H9 (cell line): Measurements from ENCODE around the gene WASF3. TPM values are rescaled to one million over a fixed set of nuclear protein-coding genes. Genes with fewer than 3 reads are reported as not detected.

ENCODE experiments used
- DNase-seq: peaks from one replicate; pipeline ENCODE4 v3.0.0-alpha.2; 2017
- H2AFZ ChIP-seq: one replicate; pipeline ENCODE4 v1.6.1; 2013; ENCODE audit warnings: mild to moderate bottlenecking, low read length, control low read depth, moderate library complexity
- H2AK5ac ChIP-seq: 2 replicates; pipeline ENCODE4 v1.6.1; 2013; ENCODE audit warnings: low read length, control low read depth, mixed read lengths; ENCODE audit not compliant: insufficient read length
- H2BK120ac ChIP-seq: one replicate; pipeline ENCODE4 v1.6.1; 2013; ENCODE audit warnings: low read depth, mild to moderate bottlenecking, low read length, control low read depth, inconsistent platforms; ENCODE audit not compliant: poor library complexity, severe bottlenecking
- H2BK12ac ChIP-seq: 2 replicates; pipeline ENCODE4 v1.6.1; 2013; ENCODE audit warnings: low read length, control low read depth, mixed read lengths, low read depth; ENCODE audit not compliant: insufficient read length
- H2BK15ac ChIP-seq: 2 replicates; pipeline ENCODE4 v1.6.1; 2013; ENCODE audit warnings: low read depth, low read length, control low read depth
- H2BK20ac ChIP-seq: one replicate; pipeline ENCODE4 v1.6.1; 2013; ENCODE audit warnings: low read depth, mild to moderate bottlenecking, low read length, control low read depth, inconsistent platforms; ENCODE audit not compliant: poor library complexity, severe bottlenecking
- H2BK5ac ChIP-seq: 2 replicates; pipeline ENCODE4 v1.6.1; 2013; ENCODE audit warnings: low read length, control low read depth, mixed read lengths; ENCODE audit not compliant: insufficient read length
- H3K14ac ChIP-seq: 2 replicates; pipeline ENCODE4 v1.6.1; 2013; ENCODE audit warnings: low read length, control low read depth; ENCODE audit not compliant: insufficient read depth
- H3K18ac ChIP-seq: 2 replicates; pipeline ENCODE4 v1.6.1; 2013; ENCODE audit warnings: low read depth, mild to moderate bottlenecking, mixed read lengths, low read length, control low read depth; ENCODE audit not compliant: insufficient read length
- H3K23ac ChIP-seq: 2 replicates; pipeline ENCODE4 v1.6.1; 2013; ENCODE audit warnings: low read length, control low read depth, mixed read lengths, low read depth; ENCODE audit not compliant: insufficient read length
- H3K23me2 ChIP-seq: 2 replicates; pipeline ENCODE4 v1.6.1; 2013; ENCODE audit warnings: low read depth, mild to moderate bottlenecking, mixed read lengths, low read length, control low read depth; ENCODE audit not compliant: insufficient read length, poor library complexity, severe bottlenecking
- H3K27ac ChIP-seq: 2 replicates; pipeline ENCODE4 v1.5.1; 2013; ENCODE audit warnings: low read length, control low read depth, mixed read lengths, low read depth; ENCODE audit not compliant: insufficient read length
- H3K27me3 ChIP-seq: 2 replicates; pipeline ENCODE4 v1.6.1; 2013; ENCODE audit warnings: low read length, control low read depth, inconsistent platforms; ENCODE audit not compliant: insufficient read depth
- H3K4ac ChIP-seq: 2 replicates; pipeline ENCODE4 v1.6.1; 2013; ENCODE audit warnings: low read depth, mild to moderate bottlenecking, control low read depth, inconsistent platforms, low read length, moderate library complexity
- H3K4me1 ChIP-seq: 2 replicates; pipeline ENCODE4 v1.6.1; 2013; ENCODE audit warnings: low read length, control low read depth, inconsistent platforms; ENCODE audit not compliant: insufficient read depth
- H3K4me2 ChIP-seq: 2 replicates; pipeline ENCODE4 v1.6.1; 2013; ENCODE audit warnings: low read length, control low read depth, mixed read lengths; ENCODE audit not compliant: insufficient read length, insufficient read depth
- H3K56ac ChIP-seq: 2 replicates; pipeline ENCODE4 v1.6.1; 2013; ENCODE audit warnings: low read depth, mild to moderate bottlenecking, mixed read lengths, low read length, control low read depth; ENCODE audit not compliant: insufficient read length
- H3K79me1 ChIP-seq: 2 replicates; pipeline ENCODE4 v1.6.1; 2013; ENCODE audit warnings: low read depth, mild to moderate bottlenecking, moderate library complexity, low read length, control low read depth, inconsistent platforms; ENCODE audit not compliant: insufficient read depth, poor library complexity, severe bottlenecking
- H3K79me2 ChIP-seq: 2 replicates; pipeline ENCODE4 v1.6.1; 2013; ENCODE audit warnings: low read length, control low read depth, inconsistent platforms; ENCODE audit not compliant: insufficient read depth
- H3K9ac ChIP-seq: 2 replicates; pipeline ENCODE4 v1.6.1; 2013; ENCODE audit warnings: low read length, control low read depth, mixed read lengths; ENCODE audit not compliant: insufficient read length; ENCODE audit errors: extremely low read depth
- H3K9me3 ChIP-seq: one replicate; pipeline ENCODE4 v1.6.1; 2013; ENCODE audit warnings: low read depth, low read length, inconsistent platforms; ENCODE audit not compliant: control insufficient read depth
- H3T11ph ChIP-seq: one replicate; pipeline ENCODE4 v1.6.1; 2013; ENCODE audit warnings: mild to moderate bottlenecking, low read length, control low read depth, inconsistent platforms
- H4K20me1 ChIP-seq: one replicate; pipeline ENCODE4 v1.6.1; 2013; ENCODE audit not compliant: control insufficient read depth, insufficient read length, insufficient read depth
- H4K5ac ChIP-seq: 2 replicates; pipeline ENCODE4 v1.6.1; 2013; ENCODE audit warnings: low read depth, mild to moderate bottlenecking, mixed read lengths, low read length, control low read depth; ENCODE audit not compliant: insufficient read length
- H4K8ac ChIP-seq: replicated peaks from 2 replicates; pipeline ENCODE4 v1.6.1; 2013; ENCODE audit warnings: low read length, control low read depth, mixed read lengths, low read depth; ENCODE audit not compliant: insufficient read length
- H4K91ac ChIP-seq: 2 replicates; pipeline ENCODE4 v1.6.1; 2013; ENCODE audit warnings: low read depth, mild to moderate bottlenecking, moderate library complexity, mixed read lengths, low read length, control low read depth; ENCODE audit not compliant: insufficient read length
- H3K27ac Mint-ChIP-seq, 3 experiments: 2 replicates in 2 of 3; 3 replicates in 1 of 3; pipeline ENCODE4 v1.8.0; 2020 to 2021; ENCODE audit warnings: mixed read lengths in 3 of 3, mild to moderate bottlenecking in 1 of 3, moderate library complexity in 1 of 3
- H3K27me3 Mint-ChIP-seq: 2 replicates; pipeline ENCODE4 v1.8.0; 2021; ENCODE audit warnings: low read depth, mild to moderate bottlenecking, moderate library complexity, mixed read lengths
- H3K36me3 Mint-ChIP-seq, 3 experiments: 2 replicates in 2 of 3; 3 replicates in 1 of 3; pipeline ENCODE4 v1.8.0; 2020 to 2021; ENCODE audit warnings: low read depth in 3 of 3, mixed read lengths in 3 of 3; ENCODE audit not compliant: insufficient read depth in 1 of 3
- H3K4me1 Mint-ChIP-seq, 2 experiments: 2 replicates each; pipeline ENCODE4 v1.8.0; 2020; ENCODE audit warnings: mixed read lengths in 2 of 2
- H3K4me3 Mint-ChIP-seq, 2 experiments: 2 replicates in 1 of 2; 3 replicates in 1 of 2; pipeline ENCODE4 v1.8.0; 2020 to 2021; ENCODE audit warnings: mild to moderate bottlenecking in 2 of 2, mixed read lengths in 2 of 2, moderate library complexity in 1 of 2
- H3K9me3 Mint-ChIP-seq, 2 experiments: 2 replicates in 1 of 2; 3 replicates in 1 of 2; pipeline ENCODE4 v1.8.0; 2020; ENCODE audit warnings: mild to moderate bottlenecking in 2 of 2, mixed read lengths in 2 of 2, moderate library complexity in 1 of 2
- WGBS: extraction: QIAGEN DNeasy Blood & Tissue Kit; methylation state at CpG from one replicate; pipeline ENCODE4 v1.1.7; 2013; ENCODE audit warnings: missing lambda C conversion rate, low lambda C conversion rate, mixed read lengths; ENCODE audit not compliant: insufficient read length; ENCODE audit errors: extremely low coverage; 5-methylcytosine and 5-hydroxymethylcytosine counted together
- total RNA-seq: library from RNA; stranded (reverse); gene quantifications from 2 replicates; pipeline ENCODE4 v1.2.1, GENCODE V29; 2021
- TF ChIP-seq, protein P1 (sequence below): fragments of 200-600 bp; sonication (generic); conservative IDR thresholded peaks from 3 replicates; pipeline ENCODE4 v1.8.0; 2021; ENCODE audit warnings: antibody characterized with exemption, mild to moderate bottlenecking

WASF3 gene
- total RNA-seq, 1 experiment from 2014 or later, result 22.2 TPM

DNA sequence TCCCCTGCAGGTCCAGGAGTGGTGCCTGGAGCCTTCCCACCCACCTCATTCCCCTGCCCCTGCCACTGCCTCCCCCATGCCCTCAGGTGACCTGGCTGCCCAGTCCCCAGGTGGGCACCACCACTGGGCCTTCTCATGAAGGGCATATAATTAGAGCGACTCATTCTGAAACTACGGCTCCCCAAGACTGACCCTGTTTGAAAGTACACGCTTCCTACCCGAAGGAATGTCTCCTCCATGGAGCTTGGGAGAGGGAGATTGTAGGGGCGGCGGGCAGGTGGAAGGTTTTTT, 150.5 kb downstream of the WASF3 start:
- H2AK5ac ChIP-seq, result no peak overlapping the region

More for the DNA sequence above, 150.5 kb downstream of the WASF3 start:
- no peak overlapping the region for H3T11ph ChIP-seq
- H3K9me3 ChIP-seq, result no peaks in the 10 kb centered on the region
- H3K27me3 ChIP-seq, result no peaks in the 10 kb centered on the region
- no peak overlapping the region for H4K91ac ChIP-seq
- no peaks in the 10 kb centered on the region for H3K79me1 ChIP-seq
- no peak overlapping the region for H3K23ac ChIP-seq
- H3K27ac ChIP-seq, result no peak overlapping the region
- no peak overlapping the region for H2BK12ac ChIP-seq
- no peaks in the 10 kb centered on the region for H3K23me2 ChIP-seq
- no peak overlapping the region for H2BK20ac ChIP-seq
- no peak overlapping the region for H4K5ac ChIP-seq
- no peak for DNase-seq
- no peak overlapping the region for H3K27ac Mint-ChIP-seq
- peaks cover 10 to 13% of the 10 kb centered on the region in 2 experiments for H3K9me3 Mint-ChIP-seq
- H3K18ac ChIP-seq, result no peak overlapping the region
- H2BK5ac ChIP-seq, result no peak overlapping the region
- H3K4me3 Mint-ChIP-seq, result no peak overlapping the region
- no peaks in the 10 kb centered on the region for H3K4me1 ChIP-seq
- no peaks in the 10 kb centered on the region for H3K79me2 ChIP-seq
- peaks cover 20 to 24% of the 10 kb centered on the region in 2 experiments for H3K4me1 Mint-ChIP-seq
- WGBS, result no CpG with 5 or more reads among the region's 6 CpGs
- H2BK15ac ChIP-seq, result no peak overlapping the region
- H3K27me3 Mint-ChIP-seq, result peaks cover 9% of the 10 kb centered on the region
- no peak overlapping the region for H3K4me2 ChIP-seq
- no peak overlapping the region for H2BK120ac ChIP-seq
- H3K4ac ChIP-seq, result no peak overlapping the region
- peaks cover 5 to 11% (median 5%) of the 10 kb centered on the region in 3 experiments; a peak in 6 of 7 replicates for H3K36me3 Mint-ChIP-seq
- H4K20me1 ChIP-seq, result no peaks in the 10 kb centered on the region
- no peak overlapping the region for H3K56ac ChIP-seq
- no peak overlapping the region for H2AFZ ChIP-seq
- TF ChIP-seq, protein P1, sequence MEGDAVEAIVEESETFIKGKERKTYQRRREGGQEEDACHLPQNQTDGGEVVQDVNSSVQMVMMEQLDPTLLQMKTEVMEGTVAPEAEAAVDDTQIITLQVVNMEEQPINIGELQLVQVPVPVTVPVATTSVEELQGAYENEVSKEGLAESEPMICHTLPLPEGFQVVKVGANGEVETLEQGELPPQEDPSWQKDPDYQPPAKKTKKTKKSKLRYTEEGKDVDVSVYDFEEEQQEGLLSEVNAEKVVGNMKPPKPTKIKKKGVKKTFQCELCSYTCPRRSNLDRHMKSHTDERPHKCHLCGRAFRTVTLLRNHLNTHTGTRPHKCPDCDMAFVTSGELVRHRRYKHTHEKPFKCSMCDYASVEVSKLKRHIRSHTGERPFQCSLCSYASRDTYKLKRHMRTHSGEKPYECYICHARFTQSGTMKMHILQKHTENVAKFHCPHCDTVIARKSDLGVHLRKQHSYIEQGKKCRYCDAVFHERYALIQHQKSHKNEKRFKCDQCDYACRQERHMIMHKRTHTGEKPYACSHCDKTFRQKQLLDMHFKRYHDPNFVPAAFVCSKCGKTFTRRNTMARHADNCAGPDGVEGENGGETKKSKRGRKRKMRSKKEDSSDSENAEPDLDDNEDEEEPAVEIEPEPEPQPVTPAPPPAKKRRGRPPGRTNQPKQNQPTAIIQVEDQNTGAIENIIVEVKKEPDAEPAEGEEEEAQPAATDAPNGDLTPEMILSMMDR, result no peak; the same call in 2 of the 3 replicates
- no peak overlapping the region for H3K14ac ChIP-seq
- no peak overlapping the region for H4K8ac ChIP-seq
- H3K9ac ChIP-seq, result no peak overlapping the region
